GM23338 (cell line): ENCODE measurements around the gene PPIF. TPM values are rescaled to one million over a fixed set of nuclear protein-coding genes. Genes with fewer than 3 reads are reported as not detected.

ENCODE experiments used
- CREB1 ChIP-seq: fragments of 250-450 bp; sonication (Bioruptor Pico); IDR thresholded peaks from 2 replicates; pipeline ENCODE4 v1.5.0; 2020; ENCODE audit warnings: low read depth, mild to moderate bottlenecking, moderate library complexity
- ETS1 ChIP-seq: IDR thresholded peaks from 2 replicates; pipeline ENCODE4 v1.6.1; 2016; ENCODE audit warnings: antibody characterized with exemption
- EZH2 ChIP-seq: fragments of 200-600 bp; sonication (generic); IDR thresholded peaks from one replicate; pipeline ENCODE4 v1.8.0; 2017; ENCODE audit warnings: antibody characterized with exemption, mild to moderate bottlenecking, low read depth; ENCODE audit not compliant: unreplicated experiment
- EZH2phosphoT487 ChIP-seq: fragments of 200-600 bp; sonication (generic); IDR thresholded peaks from one replicate; pipeline ENCODE4 v1.8.1; 2018; ENCODE audit warnings: antibody characterized with exemption; ENCODE audit not compliant: unreplicated experiment
- JUNB ChIP-seq: IDR thresholded peaks from one replicate; pipeline ENCODE4 v1.6.1; 2016; ENCODE audit warnings: antibody characterized with exemption; ENCODE audit not compliant: unreplicated experiment
- NANOG ChIP-seq: IDR thresholded peaks from 2 replicates; pipeline ENCODE4 v1.6.1; 2016; ENCODE audit warnings: antibody characterized with exemption, borderline replicate concordance
- POLR2AphosphoS5 ChIP-seq: IDR thresholded peaks from 2 replicates; pipeline ENCODE4 v1.6.1; 2016; ENCODE audit warnings: antibody characterized with exemption, low read depth
- STAT1 ChIP-seq: IDR thresholded peaks from one replicate; pipeline ENCODE4 v1.6.1; 2016; ENCODE audit warnings: antibody characterized with exemption; ENCODE audit not compliant: unreplicated experiment
- ZNF114 ChIP-seq: fragments of 250-450 bp; sonication (Bioruptor Pico); IDR thresholded peaks from 2 replicates; pipeline ENCODE4 v1.5.0; 2020; ENCODE audit warnings: mild to moderate bottlenecking, moderate library complexity
- ZNF331 ChIP-seq: fragments of 250-450 bp; sonication (Bioruptor Pico); IDR thresholded peaks from 2 replicates; pipeline ENCODE4 v1.5.0; 2020; ENCODE audit warnings: low read depth, mild to moderate bottlenecking, moderate library complexity
- ZNF462 ChIP-seq: fragments of 250-450 bp; sonication (Bioruptor Pico); IDR thresholded peaks from 2 replicates; pipeline ENCODE4 v1.5.0; 2020; ENCODE audit warnings: mild to moderate bottlenecking, moderate library complexity
- polyA plus RNA-seq: library from polyadenylated mRNA; unstranded; fragments of >200 nt; fragmentation: Nextera tagmentation; extraction: Ambion mirVana; gene quantifications from 2 replicates; pipeline ENCODE4 v1.2.1, GENCODE V29; 2016
- total RNA-seq: library from RNA; depleted of rRNA; stranded (reverse); fragments of >200 nt; shearing (Covaris generic); gene quantifications from 2 replicates; pipeline ENCODE4 v1.2.3, GENCODE V29; 2014
- TF ChIP-seq, protein P1 (sequence below), 2 experiments: fragments of 200-600 bp in 1 of 2; sonication (generic) in 1 of 2; conservative IDR thresholded peaks; 2 replicates each; pipeline versions ENCODE4 v1.5.1 to v1.6.1; 2016 to 2017; ENCODE audit warnings: antibody characterized with exemption in 2 of 2, low read depth in 2 of 2, mild to moderate bottlenecking in 2 of 2, moderate library complexity in 1 of 2

Gene PPIF
- total and polyA plus RNA-seq, 2 experiments from 2014 or later = 32.1 to 43.6 TPM

DNA sequence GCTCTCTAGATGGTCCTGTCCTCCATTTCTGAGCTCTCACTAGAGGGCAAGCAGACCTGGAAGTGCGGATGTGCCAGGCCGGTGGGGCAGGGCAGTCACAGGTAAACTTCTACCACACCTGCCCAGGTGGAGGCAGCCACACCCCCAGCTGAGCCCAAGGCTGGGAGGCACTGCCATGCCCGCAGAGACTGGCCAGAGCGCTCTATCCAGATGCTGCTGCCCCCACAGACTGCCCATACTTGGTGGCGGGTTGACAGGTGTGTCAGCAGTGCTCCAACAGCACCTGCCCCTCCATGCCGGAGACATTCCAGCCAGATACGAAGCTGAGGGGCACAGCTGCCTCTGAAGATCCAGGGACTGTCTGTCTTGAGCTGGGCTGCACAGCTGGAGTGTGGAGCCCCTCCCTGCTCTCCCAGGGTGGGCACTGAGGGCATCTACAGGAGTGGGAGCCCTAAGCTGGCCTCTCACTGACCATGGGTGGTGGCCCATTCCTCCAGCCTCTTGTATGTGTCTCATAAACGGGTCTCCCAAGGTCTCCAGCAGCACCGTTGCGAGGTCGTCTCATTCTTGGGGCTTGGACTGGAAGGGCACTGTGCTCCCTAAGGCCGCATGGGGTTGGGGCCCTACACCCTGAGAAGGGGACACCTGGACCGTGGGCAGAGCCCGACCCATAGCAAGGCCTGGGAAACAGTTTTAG, 38.2 kb upstream of the PPIF start (continued):
- TF ChIP-seq ZNF462 (no peak), EZH2phosphoT487 (no peak), JUNB (no peak), ZNF114 (CRISPR knock-in tag) (no peak), ETS1 (no peak), EZH2 (no peak), ZNF331 (CRISPR knock-in tag) (no peak), STAT1 (no peak), NANOG (no peak), POLR2AphosphoS5 (no peak), CREB1 (CRISPR knock-in tag) (no peak)
- TF ChIP-seq, protein P1, sequence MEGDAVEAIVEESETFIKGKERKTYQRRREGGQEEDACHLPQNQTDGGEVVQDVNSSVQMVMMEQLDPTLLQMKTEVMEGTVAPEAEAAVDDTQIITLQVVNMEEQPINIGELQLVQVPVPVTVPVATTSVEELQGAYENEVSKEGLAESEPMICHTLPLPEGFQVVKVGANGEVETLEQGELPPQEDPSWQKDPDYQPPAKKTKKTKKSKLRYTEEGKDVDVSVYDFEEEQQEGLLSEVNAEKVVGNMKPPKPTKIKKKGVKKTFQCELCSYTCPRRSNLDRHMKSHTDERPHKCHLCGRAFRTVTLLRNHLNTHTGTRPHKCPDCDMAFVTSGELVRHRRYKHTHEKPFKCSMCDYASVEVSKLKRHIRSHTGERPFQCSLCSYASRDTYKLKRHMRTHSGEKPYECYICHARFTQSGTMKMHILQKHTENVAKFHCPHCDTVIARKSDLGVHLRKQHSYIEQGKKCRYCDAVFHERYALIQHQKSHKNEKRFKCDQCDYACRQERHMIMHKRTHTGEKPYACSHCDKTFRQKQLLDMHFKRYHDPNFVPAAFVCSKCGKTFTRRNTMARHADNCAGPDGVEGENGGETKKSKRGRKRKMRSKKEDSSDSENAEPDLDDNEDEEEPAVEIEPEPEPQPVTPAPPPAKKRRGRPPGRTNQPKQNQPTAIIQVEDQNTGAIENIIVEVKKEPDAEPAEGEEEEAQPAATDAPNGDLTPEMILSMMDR (conservative IDR thresholded peaks at IDR 0.05; ENCODE audit: low read depth in 2 of 2) = no peak
